ENCODE data around the gene FCHSD1. TPM values are rescaled to one million over a fixed set of nuclear protein-coding genes. Genes with fewer than 3 reads are reported as not detected.
A peak's percentile ranks its signal among the peaks of the same experiment; 100 is the strongest.

The FCHSD1 gene
- total and polyA plus RNA-seq, 2 of the 4 experiments (the other 2 are of a cell fraction): 33.2 to 62.1 TPM

- peak; percentile 46; the same call in 1 of the 2 replicates for TF ChIP-seq BHLHE40 (IDR thresholded peaks at IDR 0.05; ENCODE audit: low read depth, low read length)
Measured at GRCh38 chr5:141637767-141638419, 13.3 kb downstream of the FCHSD1 start (continued).

DNA sequence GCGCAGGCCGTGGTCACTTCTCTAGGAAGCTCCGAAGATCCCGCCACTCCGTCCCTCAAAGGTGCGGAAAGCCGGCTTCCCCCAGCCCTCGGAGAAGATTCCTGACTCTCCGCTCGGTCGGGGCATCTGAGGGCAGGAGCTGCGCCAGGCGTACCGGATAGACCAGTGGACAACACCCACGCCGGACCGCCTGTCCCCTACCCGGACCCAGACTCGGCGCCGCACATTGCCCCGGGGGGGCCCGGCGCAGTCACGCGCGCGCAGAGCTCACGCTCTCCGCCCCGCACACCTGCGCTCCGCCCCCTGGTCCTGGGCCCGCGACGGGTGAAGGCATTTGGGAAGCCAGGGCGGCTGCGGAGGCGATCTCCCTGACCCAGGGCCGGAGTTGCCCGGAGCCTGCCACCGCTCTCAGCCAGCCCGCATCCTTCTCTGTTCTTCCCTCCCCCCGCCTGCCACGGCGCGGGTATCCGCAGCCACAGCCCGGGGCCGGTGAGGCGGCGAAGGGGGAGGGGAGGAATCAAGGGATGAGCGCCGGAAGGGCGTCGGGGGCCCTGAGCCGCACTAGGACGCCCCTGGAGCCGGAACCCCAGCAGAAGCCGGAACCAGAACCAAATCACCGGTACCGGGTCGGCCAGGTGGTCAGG, 14.0 kb downstream of the FCHSD1 start:
- Histone ChIP-seq H3K4me1 (ENCODE audit: control insufficient read depth, insufficient read depth, low read length) (peaks cover 12% of the 10 kb centered on the region), H3K4ac (ENCODE audit: low read depth, low read length) (no peak overlapping the region), H4K91ac (ENCODE audit: insufficient read depth, low read depth, low read length) (no peak overlapping the region; the same call in 1 of the 2 replicates), H4K5ac (ENCODE audit: low read depth, low read length) (no peak overlapping the region), H2BK120ac (ENCODE audit: low read depth, low read length) (no peak overlapping the region), H3K18ac (ENCODE audit: low read depth, low read length) (no peak overlapping the region), H2AK9ac (replicated peaks; ENCODE audit: low read depth, low read length, poor library complexity) (peak overlapping the region; percentile 22), H3K79me1 (ENCODE audit: low read depth in 1 of 2, low read length in 2 of 2) (peaks cover 26 to 49% of the 10 kb centered on the region in 2 experiments), H3K9me3 (ENCODE audit: control insufficient read depth, insufficient read depth, low read length) (no peaks in the 10 kb centered on the region), H2BK15ac (ENCODE audit: low read depth, low read length) (no peak overlapping the region), H3K4me3 (ENCODE audit: insufficient read depth, low read depth, low read length) (peak overlapping the region; percentile 97), H3K56ac (ENCODE audit: extremely low read depth, insufficient read depth, low read length) (no peak overlapping the region), H3K27ac (ENCODE audit: insufficient read depth, low read length) (peak overlapping the region; percentile 0; the same call in 1 of the 2 replicates), H3K4me2 (ENCODE audit: low read depth, low read length) (peak overlapping the region; percentile 70), H3K9ac (ENCODE audit: low read depth, low read length) (peak overlapping the region; percentile 38; the same call in 1 of the 2 replicates), H2BK5ac (ENCODE audit: low read depth, low read length, poor library complexity, severe bottlenecking) (no peak overlapping the region), H4K8ac (ENCODE audit: low read depth in 2 of 2, low read length in 2 of 2) (peak overlapping the region in 1 of 2 experiments; percentile 16; a peak in 1 of 4 replicates), H3K23ac (ENCODE audit: low read depth, low read length) (peak overlapping the region; percentile 35), H3K27me3 (ENCODE audit: control insufficient read depth, insufficient read depth, low read length) (no peaks in the 10 kb centered on the region), H3K36me3 (ENCODE audit: control insufficient read depth, insufficient read depth, low read length) (peaks cover 12% of the 10 kb centered on the region), H4K20me1 (ENCODE audit: insufficient read depth, low read length) (peaks cover 27% of the 10 kb centered on the region), H2AK5ac (ENCODE audit: low read depth, low read length) (no peak overlapping the region), H3K9me1 (ENCODE audit: insufficient read depth, low read length) (peaks cover 31% of the 10 kb centered on the region), H2BK20ac (ENCODE audit: low read depth, low read length) (no peak overlapping the region), H2AFZ (replicated peaks; ENCODE audit: low read length, poor library complexity) (peak overlapping the region; percentile 97), H3K14ac (replicated peaks; ENCODE audit: low read depth, low read length) (no peak overlapping the region)
- CTCF ChIA-PET: interaction anchor here (0.7 to 2.8 kb wide), 5 partner anchors 18 to 332 kb away, joined by 3 to 17 read pairs (median 5); partner anchors contain the start of genes DIAPH1 and RNF14
- intact Hi-C loops (cut with micrococcal nuclease) (loop anchor here (2.0 kb wide), 1 partner anchor 44 kb away; no protein-coding TSS in a partner anchor), in situ Hi-C loops (cut with MboI; ENCODE audit: low sequenced_read_pairs) (no loop called here), dilution Hi-C loops (cut with HindIII; ENCODE audit: low sequenced_read_pairs, unreplicated experiment) (no loop called here)
- POLR2A ChIA-PET (ENCODE audit: unreplicated experiment): no interaction called here
- TF ChIP-seq FOS (IDR thresholded peaks at IDR 0.05; ENCODE audit: low read depth, low read length) (no peak), CHD1 (IDR thresholded peaks at IDR 0.05; ENCODE audit: low read depth, low read length) (no peak), USF2 (IDR thresholded peaks at IDR 0.05; ENCODE audit: low read depth, low read length) (no peak)
- no TSS peak for BruUV-seq (replicated peaks)
- ATAC-seq (ENCODE audit: low read depth) (peak; percentile 25), DNase-seq (no peak)
- 1% methylated on average over 26 of the region's 63 CpGs; no CpG with 5 or more reads in 1 of the 2 experiments for WGBS, 2 experiments (ENCODE audit: extremely low coverage in 2 of 2, insufficient read length in 1 of 2)

All from IMR-90 (cell line).